ENCODE data around the gene ASB2.
A peak's percentile ranks its signal among the peaks of the same experiment; 100 is the strongest.

ASB2 gene

DNA sequence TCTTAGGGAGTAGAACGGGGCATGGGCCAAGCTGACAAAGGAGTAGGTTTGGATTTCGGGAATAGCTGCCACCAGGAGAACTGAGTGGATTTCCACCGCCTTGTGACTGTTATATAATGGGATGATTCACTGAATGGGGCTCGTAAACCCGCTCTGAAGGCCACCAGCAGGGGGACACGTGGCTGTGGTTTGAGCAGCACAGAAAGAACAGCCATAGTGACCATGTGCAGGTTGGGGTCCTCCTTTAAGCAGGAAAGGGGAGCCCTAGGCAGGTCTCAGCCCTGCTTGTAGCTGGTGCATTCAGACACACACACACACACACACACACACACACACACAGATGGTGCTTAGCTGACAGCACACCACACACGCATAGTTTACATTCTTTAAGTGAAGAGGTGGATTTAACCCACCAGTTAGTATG lies 8.6 kb upstream of the ASB2 start:
- H3K4me3 ChIP-seq (ENCODE audit: low read length): no peak overlapping the region
- no peak overlapping the region for H3K27ac ChIP-seq (ENCODE audit: low read length)
- H3K4me2 ChIP-seq (ENCODE audit: low read length): no peak overlapping the region
- H3K27me3 ChIP-seq (ENCODE audit: low read depth, low read length): peaks cover 3% of the 10 kb centered on the region; the same call in 1 of the 2 replicates
- no peaks in the 10 kb centered on the region for H3K79me2 ChIP-seq (ENCODE audit: low read length)
- H3K9ac ChIP-seq (ENCODE audit: low read length): no peak overlapping the region
- H3K9me3 ChIP-seq (ENCODE audit: insufficient read depth, low read length): no peaks in the 10 kb centered on the region
- no peaks in the 10 kb centered on the region for H4K20me1 ChIP-seq (ENCODE audit: insufficient read depth, low read length)
- no peak overlapping the region for H2AFZ ChIP-seq (ENCODE audit: low read depth, low read length)
- peak; percentile 21; the same call in 1 of the 2 replicates for TF ChIP-seq CTCF (IDR thresholded peaks at IDR 0.05; ENCODE audit: low read depth, low read length)
- no peak for TF ChIP-seq EZH2phosphoT487 (IDR thresholded peaks at IDR 0.05; ENCODE audit: low read depth)
- peaks cover 18% of the 10 kb centered on the region for H3K4me1 ChIP-seq (ENCODE audit: low read length)
- H3K36me3 ChIP-seq (replicated peaks; ENCODE audit: low read depth, low read length): no peaks in the 10 kb centered on the region

GRCh38 chr14:93984070-93984469 lies 7.7 kb upstream of the ASB2 start:
- H3K4me1 ChIP-seq (ENCODE audit: low read length): peaks cover 17% of the 10 kb centered on the region

DNA sequence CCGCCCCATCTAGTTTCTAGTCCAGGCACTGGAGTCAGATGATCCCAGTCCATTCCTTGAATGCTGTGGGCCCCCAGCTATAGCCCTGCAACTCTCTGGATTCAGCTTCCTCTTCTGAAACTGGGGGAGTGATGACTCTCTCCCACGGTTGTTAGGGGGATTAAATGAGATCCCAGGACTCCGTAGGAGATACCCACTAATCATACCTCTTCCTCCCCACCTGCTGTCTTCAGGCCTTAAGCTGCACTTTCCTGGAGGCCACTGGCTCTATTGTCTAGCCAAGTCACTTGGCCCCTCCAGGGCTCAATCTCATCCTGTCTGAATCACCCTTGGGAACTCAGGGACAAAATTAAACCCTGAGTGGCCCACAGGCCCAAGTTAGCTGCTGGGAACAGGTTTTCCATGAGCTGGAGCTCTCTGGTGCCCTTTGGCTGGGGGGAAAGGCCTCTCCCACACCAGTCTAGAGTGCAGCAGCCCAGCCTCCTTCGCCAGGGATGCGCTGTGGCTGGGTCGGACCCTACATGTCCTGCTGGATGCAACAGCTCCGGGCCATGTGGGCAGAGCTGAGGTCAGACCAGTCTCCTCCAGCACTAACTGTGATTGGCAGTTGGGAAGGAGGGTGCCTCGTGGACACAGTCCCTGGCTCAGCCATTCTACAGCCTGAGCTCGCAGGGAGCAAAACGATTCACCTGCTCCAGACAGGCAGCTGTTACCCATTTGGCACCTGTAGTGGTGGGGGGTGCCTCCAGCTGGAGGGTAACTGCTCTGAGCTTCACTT lies 6.0 kb upstream of the ASB2 start:
- H3K79me2 ChIP-seq (ENCODE audit: low read length): no peaks in the 10 kb centered on the region
- H3K36me3 ChIP-seq (replicated peaks; ENCODE audit: low read depth, low read length): peaks cover 10% of the 10 kb centered on the region
- TF ChIP-seq EZH2phosphoT487 (IDR thresholded peaks at IDR 0.05; ENCODE audit: low read depth): no peak
- no peak for TF ChIP-seq CTCF (IDR thresholded peaks at IDR 0.05; ENCODE audit: low read depth, low read length)
- peaks cover 30% of the 10 kb centered on the region for H3K4me1 ChIP-seq (ENCODE audit: low read length)
- peaks cover 3% of the 10 kb centered on the region; the same call in 1 of the 2 replicates for H3K27me3 ChIP-seq (ENCODE audit: low read depth, low read length)
- no peak overlapping the region for H3K9ac ChIP-seq (ENCODE audit: low read length)
- H3K9me3 ChIP-seq (ENCODE audit: insufficient read depth, low read length): peaks cover 13% of the 10 kb centered on the region; the same call in 1 of the 2 replicates
- no peaks in the 10 kb centered on the region for H4K20me1 ChIP-seq (ENCODE audit: insufficient read depth, low read length)
- H3K4me2 ChIP-seq (ENCODE audit: low read length): no peak overlapping the region
- no peak overlapping the region for H3K4me3 ChIP-seq (ENCODE audit: low read length)
- H3K27ac ChIP-seq (ENCODE audit: low read length): no peak overlapping the region
- H2AFZ ChIP-seq (ENCODE audit: low read depth, low read length): no peak overlapping the region

More at GRCh38 chr14:93984070-93984469, 7.7 kb upstream of the ASB2 start:
- Histone ChIP-seq H3K9me3 (ENCODE audit: insufficient read depth, low read length) (peaks cover 5% of the 10 kb centered on the region; the same call in 1 of the 2 replicates), H2AFZ (ENCODE audit: low read depth, low read length) (no peak overlapping the region), H3K4me2 (ENCODE audit: low read length) (no peak overlapping the region), H3K27me3 (ENCODE audit: low read depth, low read length) (peaks cover 3% of the 10 kb centered on the region; the same call in 1 of the 2 replicates), H3K9ac (ENCODE audit: low read length) (no peak overlapping the region), H3K4me3 (ENCODE audit: low read length) (no peak overlapping the region), H3K27ac (ENCODE audit: low read length) (no peak overlapping the region), H3K36me3 (replicated peaks; ENCODE audit: low read depth, low read length) (peaks cover 4% of the 10 kb centered on the region), H4K20me1 (ENCODE audit: insufficient read depth, low read length) (no peaks in the 10 kb centered on the region), H3K79me2 (ENCODE audit: low read length) (no peaks in the 10 kb centered on the region)
- TF ChIP-seq CTCF (IDR thresholded peaks at IDR 0.05; ENCODE audit: low read depth, low read length) (no peak), EZH2phosphoT487 (IDR thresholded peaks at IDR 0.05; ENCODE audit: low read depth) (no peak)

GRCh38 chr14:93981316-93982229 lies 5.2 kb upstream of the ASB2 start:
- TF ChIP-seq CTCF (IDR thresholded peaks at IDR 0.05; ENCODE audit: low read depth, low read length) (no peak), EZH2phosphoT487 (IDR thresholded peaks at IDR 0.05; ENCODE audit: low read depth) (no peak)
- no peak overlapping the region for H2AFZ ChIP-seq (ENCODE audit: low read depth, low read length)
- peaks cover 39% of the 10 kb centered on the region for H3K4me1 ChIP-seq (ENCODE audit: low read length)
- H3K9ac ChIP-seq (ENCODE audit: low read length): no peak overlapping the region
- H3K36me3 ChIP-seq (replicated peaks; ENCODE audit: low read depth, low read length): peaks cover 10% of the 10 kb centered on the region
- H3K27ac ChIP-seq (ENCODE audit: low read length): no peak overlapping the region
- no peak overlapping the region for H3K4me3 ChIP-seq (ENCODE audit: low read length)
- H3K4me2 ChIP-seq (ENCODE audit: low read length): no peak overlapping the region
- peaks cover 15% of the 10 kb centered on the region; the same call in 1 of the 2 replicates for H3K9me3 ChIP-seq (ENCODE audit: insufficient read depth, low read length)
- peaks cover 3% of the 10 kb centered on the region; the same call in 1 of the 2 replicates for H3K27me3 ChIP-seq (ENCODE audit: low read depth, low read length)
- H4K20me1 ChIP-seq (ENCODE audit: insufficient read depth, low read length): no peaks in the 10 kb centered on the region
- H3K79me2 ChIP-seq (ENCODE audit: low read length): no peaks in the 10 kb centered on the region
